ENCODE measurements around the gene PRLH. TPM values are rescaled to one million over a fixed set of nuclear protein-coding genes. Genes with fewer than 3 reads are reported as not detected.

Gene PRLH
- total RNA-seq, 1 donor = not detected

- no peak for DNase-seq (ENCODE audit: low read depth)
- no peak for TF ChIP-seq CTCF (IDR thresholded peaks at IDR 0.05; ENCODE audit: insufficient read depth, low read depth, low read length)
- H3K4me3 ChIP-seq (ENCODE audit: low read depth, low read length) = no peak overlapping the region
These were observed 27.5 kb upstream of the PRLH start for GRCh38 chr2:237538901-237539300.

- TF ChIP-seq CTCF (IDR thresholded peaks at IDR 0.05; ENCODE audit: insufficient read depth, low read depth, low read length) = no peak
- no peak for DNase-seq (ENCODE audit: low read depth)
- H3K4me3 ChIP-seq (ENCODE audit: low read depth, low read length) = no peak overlapping the region
These were observed 26.7 kb upstream of the PRLH start for GRCh38 chr2:237539681-237540080.

- no peak for DNase-seq (ENCODE audit: low read depth)
- no peak for TF ChIP-seq CTCF (IDR thresholded peaks at IDR 0.05; ENCODE audit: insufficient read depth, low read depth, low read length)
- H3K4me3 ChIP-seq (ENCODE audit: low read depth, low read length) = no peak overlapping the region
These were observed 26.1 kb upstream of the PRLH start for GRCh38 chr2:237540223-237540775.

- H3K4me3 ChIP-seq (ENCODE audit: low read depth, low read length) = no peak overlapping the region
- DNase-seq (ENCODE audit: low read depth) = peak; percentile 66
- TF ChIP-seq CTCF (IDR thresholded peaks at IDR 0.05; ENCODE audit: insufficient read depth, low read depth, low read length) = no peak
These were observed 25.6 kb upstream of the PRLH start for GRCh38 chr2:237540823-237541222.

- no peak for TF ChIP-seq CTCF (IDR thresholded peaks at IDR 0.05; ENCODE audit: insufficient read depth, low read depth, low read length)
- H3K4me3 ChIP-seq (ENCODE audit: low read depth, low read length) = no peak overlapping the region
- no peak for DNase-seq (ENCODE audit: low read depth)
These were observed 25.1 kb upstream of the PRLH start for GRCh38 chr2:237541243-237541642.

- no peak for TF ChIP-seq CTCF (IDR thresholded peaks at IDR 0.05; ENCODE audit: insufficient read depth, low read depth, low read length)
- DNase-seq (ENCODE audit: low read depth) = no peak
- no peak overlapping the region for H3K4me3 ChIP-seq (ENCODE audit: low read depth, low read length)
These were observed 24.2 kb upstream of the PRLH start for GRCh38 chr2:237542001-237542704.
